H9 (cell line): ENCODE data around the gene SPECC1L. TPM values are rescaled to one million over a fixed set of nuclear protein-coding genes. Genes with fewer than 3 reads are reported as not detected.

Experiments
- DNase-seq: peaks from one replicate; pipeline ENCODE4 v3.0.0-alpha.2; 2017
- H2AFZ ChIP-seq: one replicate; pipeline ENCODE4 v1.6.1; 2013; ENCODE audit warnings: mild to moderate bottlenecking, low read length, control low read depth, moderate library complexity
- H2AK5ac ChIP-seq: 2 replicates; pipeline ENCODE4 v1.6.1; 2013; ENCODE audit warnings: low read length, control low read depth, mixed read lengths; ENCODE audit not compliant: insufficient read length
- H2BK120ac ChIP-seq: one replicate; pipeline ENCODE4 v1.6.1; 2013; ENCODE audit warnings: low read depth, mild to moderate bottlenecking, low read length, control low read depth, inconsistent platforms; ENCODE audit not compliant: poor library complexity, severe bottlenecking
- H2BK12ac ChIP-seq: 2 replicates; pipeline ENCODE4 v1.6.1; 2013; ENCODE audit warnings: low read length, control low read depth, mixed read lengths, low read depth; ENCODE audit not compliant: insufficient read length
- H2BK15ac ChIP-seq: 2 replicates; pipeline ENCODE4 v1.6.1; 2013; ENCODE audit warnings: low read depth, low read length, control low read depth
- H2BK20ac ChIP-seq: one replicate; pipeline ENCODE4 v1.6.1; 2013; ENCODE audit warnings: low read depth, mild to moderate bottlenecking, low read length, control low read depth, inconsistent platforms; ENCODE audit not compliant: poor library complexity, severe bottlenecking
- H2BK5ac ChIP-seq: 2 replicates; pipeline ENCODE4 v1.6.1; 2013; ENCODE audit warnings: low read length, control low read depth, mixed read lengths; ENCODE audit not compliant: insufficient read length
- H3K14ac ChIP-seq: 2 replicates; pipeline ENCODE4 v1.6.1; 2013; ENCODE audit warnings: low read length, control low read depth; ENCODE audit not compliant: insufficient read depth
- H3K18ac ChIP-seq: 2 replicates; pipeline ENCODE4 v1.6.1; 2013; ENCODE audit warnings: low read depth, mild to moderate bottlenecking, mixed read lengths, low read length, control low read depth; ENCODE audit not compliant: insufficient read length
- H3K23ac ChIP-seq: 2 replicates; pipeline ENCODE4 v1.6.1; 2013; ENCODE audit warnings: low read length, control low read depth, mixed read lengths, low read depth; ENCODE audit not compliant: insufficient read length
- H3K23me2 ChIP-seq: 2 replicates; pipeline ENCODE4 v1.6.1; 2013; ENCODE audit warnings: low read depth, mild to moderate bottlenecking, mixed read lengths, low read length, control low read depth; ENCODE audit not compliant: insufficient read length, poor library complexity, severe bottlenecking
- H3K27ac ChIP-seq: 2 replicates; pipeline ENCODE4 v1.5.1; 2013; ENCODE audit warnings: low read length, control low read depth, mixed read lengths, low read depth; ENCODE audit not compliant: insufficient read length
- H3K27me3 ChIP-seq: 2 replicates; pipeline ENCODE4 v1.6.1; 2013; ENCODE audit warnings: low read length, control low read depth, inconsistent platforms; ENCODE audit not compliant: insufficient read depth
- H3K4ac ChIP-seq: 2 replicates; pipeline ENCODE4 v1.6.1; 2013; ENCODE audit warnings: low read depth, mild to moderate bottlenecking, control low read depth, inconsistent platforms, low read length, moderate library complexity
- H3K4me1 ChIP-seq: 2 replicates; pipeline ENCODE4 v1.6.1; 2013; ENCODE audit warnings: low read length, control low read depth, inconsistent platforms; ENCODE audit not compliant: insufficient read depth
- H3K4me2 ChIP-seq: 2 replicates; pipeline ENCODE4 v1.6.1; 2013; ENCODE audit warnings: low read length, control low read depth, mixed read lengths; ENCODE audit not compliant: insufficient read length, insufficient read depth
- H3K56ac ChIP-seq: 2 replicates; pipeline ENCODE4 v1.6.1; 2013; ENCODE audit warnings: low read depth, mild to moderate bottlenecking, mixed read lengths, low read length, control low read depth; ENCODE audit not compliant: insufficient read length
- H3K79me1 ChIP-seq: 2 replicates; pipeline ENCODE4 v1.6.1; 2013; ENCODE audit warnings: low read depth, mild to moderate bottlenecking, moderate library complexity, low read length, control low read depth, inconsistent platforms; ENCODE audit not compliant: insufficient read depth, poor library complexity, severe bottlenecking
- H3K79me2 ChIP-seq: 2 replicates; pipeline ENCODE4 v1.6.1; 2013; ENCODE audit warnings: low read length, control low read depth, inconsistent platforms; ENCODE audit not compliant: insufficient read depth
- H3K9ac ChIP-seq: 2 replicates; pipeline ENCODE4 v1.6.1; 2013; ENCODE audit warnings: low read length, control low read depth, mixed read lengths; ENCODE audit not compliant: insufficient read length; ENCODE audit errors: extremely low read depth
- H3K9me3 ChIP-seq: one replicate; pipeline ENCODE4 v1.6.1; 2013; ENCODE audit warnings: low read depth, low read length, inconsistent platforms; ENCODE audit not compliant: control insufficient read depth
- H3T11ph ChIP-seq: one replicate; pipeline ENCODE4 v1.6.1; 2013; ENCODE audit warnings: mild to moderate bottlenecking, low read length, control low read depth, inconsistent platforms
- H4K20me1 ChIP-seq: one replicate; pipeline ENCODE4 v1.6.1; 2013; ENCODE audit not compliant: control insufficient read depth, insufficient read length, insufficient read depth
- H4K5ac ChIP-seq: 2 replicates; pipeline ENCODE4 v1.6.1; 2013; ENCODE audit warnings: low read depth, mild to moderate bottlenecking, mixed read lengths, low read length, control low read depth; ENCODE audit not compliant: insufficient read length
- H4K8ac ChIP-seq: replicated peaks from 2 replicates; pipeline ENCODE4 v1.6.1; 2013; ENCODE audit warnings: low read length, control low read depth, mixed read lengths, low read depth; ENCODE audit not compliant: insufficient read length
- H4K91ac ChIP-seq: 2 replicates; pipeline ENCODE4 v1.6.1; 2013; ENCODE audit warnings: low read depth, mild to moderate bottlenecking, moderate library complexity, mixed read lengths, low read length, control low read depth; ENCODE audit not compliant: insufficient read length
- H3K27ac Mint-ChIP-seq, 3 experiments: 2 replicates in 2 of 3; 3 replicates in 1 of 3; pipeline ENCODE4 v1.8.0; 2020 to 2021; ENCODE audit warnings: mixed read lengths in 3 of 3, mild to moderate bottlenecking in 1 of 3, moderate library complexity in 1 of 3
- H3K27me3 Mint-ChIP-seq: 2 replicates; pipeline ENCODE4 v1.8.0; 2021; ENCODE audit warnings: low read depth, mild to moderate bottlenecking, moderate library complexity, mixed read lengths
- H3K36me3 Mint-ChIP-seq, 3 experiments: 2 replicates in 2 of 3; 3 replicates in 1 of 3; pipeline ENCODE4 v1.8.0; 2020 to 2021; ENCODE audit warnings: low read depth in 3 of 3, mixed read lengths in 3 of 3; ENCODE audit not compliant: insufficient read depth in 1 of 3
- H3K4me1 Mint-ChIP-seq, 2 experiments: 2 replicates each; pipeline ENCODE4 v1.8.0; 2020; ENCODE audit warnings: mixed read lengths in 2 of 2
- H3K4me3 Mint-ChIP-seq, 2 experiments: 2 replicates in 1 of 2; 3 replicates in 1 of 2; pipeline ENCODE4 v1.8.0; 2020 to 2021; ENCODE audit warnings: mild to moderate bottlenecking in 2 of 2, mixed read lengths in 2 of 2, moderate library complexity in 1 of 2
- H3K9me3 Mint-ChIP-seq, 2 experiments: 2 replicates in 1 of 2; 3 replicates in 1 of 2; pipeline ENCODE4 v1.8.0; 2020; ENCODE audit warnings: mild to moderate bottlenecking in 2 of 2, mixed read lengths in 2 of 2, moderate library complexity in 1 of 2
- CTCF ChIP-seq: fragments of 200-600 bp; sonication (generic); conservative IDR thresholded peaks from 3 replicates; pipeline ENCODE4 v1.8.0; 2021; ENCODE audit warnings: antibody characterized with exemption, mild to moderate bottlenecking
- WGBS: extraction: QIAGEN DNeasy Blood & Tissue Kit; methylation state at CpG from one replicate; pipeline ENCODE4 v1.1.7; 2013; ENCODE audit warnings: missing lambda C conversion rate, low lambda C conversion rate, mixed read lengths; ENCODE audit not compliant: insufficient read length; ENCODE audit errors: extremely low coverage; 5-methylcytosine and 5-hydroxymethylcytosine counted together
- total RNA-seq: library from RNA; stranded (reverse); gene quantifications from 2 replicates; pipeline ENCODE4 v1.2.1, GENCODE V29; 2021

The SPECC1L gene
- total RNA-seq, 1 experiment from 2014 or later: 57.1 TPM

- H3K79me2 ChIP-seq: no peaks in the 10 kb centered on the region
- H4K5ac ChIP-seq: no peak overlapping the region
- Mint-ChIP-seq H3K4me1 (peaks cover 10 to 11% of the 10 kb centered on the region in 2 experiments), H3K4me3 (no peak overlapping the region), H3K9me3 (no peaks in the 10 kb centered on the region), H3K36me3 (no peaks in the 10 kb centered on the region), H3K27me3 (peaks cover 5% of the 10 kb centered on the region; the same call in 1 of the 2 replicates), H3K27ac (no peak overlapping the region)
- no peak overlapping the region for H4K8ac ChIP-seq
- no peaks in the 10 kb centered on the region for H4K20me1 ChIP-seq
- H3K23ac ChIP-seq: no peak overlapping the region
- no peak overlapping the region for H3K4me2 ChIP-seq
- no peaks in the 10 kb centered on the region for H3K9me3 ChIP-seq
- H2BK5ac ChIP-seq: no peak overlapping the region
- no peak overlapping the region for H3K56ac ChIP-seq
- H2BK20ac ChIP-seq: no peak overlapping the region
- no peak overlapping the region for H3K9ac ChIP-seq
- H3K27ac ChIP-seq: no peak overlapping the region
- DNase-seq: no peak
- no peak overlapping the region for H3K4ac ChIP-seq
- H3T11ph ChIP-seq: no peak overlapping the region
- no peak overlapping the region for H2BK120ac ChIP-seq
- no peaks in the 10 kb centered on the region for H3K23me2 ChIP-seq
- H3K27me3 ChIP-seq: no peaks in the 10 kb centered on the region
- no peaks in the 10 kb centered on the region for H3K79me1 ChIP-seq
- peaks cover 4% of the 10 kb centered on the region; the same call in 1 of the 2 replicates for H3K4me1 ChIP-seq
- no CpG with 5 or more reads among the region's 1 CpG for WGBS
- H2BK12ac ChIP-seq: no peak overlapping the region
- H2BK15ac ChIP-seq: no peak overlapping the region
- H4K91ac ChIP-seq: no peak overlapping the region
- H2AFZ ChIP-seq: no peak overlapping the region
- no peak overlapping the region for H3K14ac ChIP-seq
- H3K18ac ChIP-seq: no peak overlapping the region
- no peak overlapping the region for H2AK5ac ChIP-seq
- TF ChIP-seq CTCF: no peak
Observed at GRCh38 chr22:24459911-24460310, 189.3 kb downstream of the SPECC1L start.
